Measurements from ENCODE around the gene SGSM1.

The SGSM1 gene, protein sequence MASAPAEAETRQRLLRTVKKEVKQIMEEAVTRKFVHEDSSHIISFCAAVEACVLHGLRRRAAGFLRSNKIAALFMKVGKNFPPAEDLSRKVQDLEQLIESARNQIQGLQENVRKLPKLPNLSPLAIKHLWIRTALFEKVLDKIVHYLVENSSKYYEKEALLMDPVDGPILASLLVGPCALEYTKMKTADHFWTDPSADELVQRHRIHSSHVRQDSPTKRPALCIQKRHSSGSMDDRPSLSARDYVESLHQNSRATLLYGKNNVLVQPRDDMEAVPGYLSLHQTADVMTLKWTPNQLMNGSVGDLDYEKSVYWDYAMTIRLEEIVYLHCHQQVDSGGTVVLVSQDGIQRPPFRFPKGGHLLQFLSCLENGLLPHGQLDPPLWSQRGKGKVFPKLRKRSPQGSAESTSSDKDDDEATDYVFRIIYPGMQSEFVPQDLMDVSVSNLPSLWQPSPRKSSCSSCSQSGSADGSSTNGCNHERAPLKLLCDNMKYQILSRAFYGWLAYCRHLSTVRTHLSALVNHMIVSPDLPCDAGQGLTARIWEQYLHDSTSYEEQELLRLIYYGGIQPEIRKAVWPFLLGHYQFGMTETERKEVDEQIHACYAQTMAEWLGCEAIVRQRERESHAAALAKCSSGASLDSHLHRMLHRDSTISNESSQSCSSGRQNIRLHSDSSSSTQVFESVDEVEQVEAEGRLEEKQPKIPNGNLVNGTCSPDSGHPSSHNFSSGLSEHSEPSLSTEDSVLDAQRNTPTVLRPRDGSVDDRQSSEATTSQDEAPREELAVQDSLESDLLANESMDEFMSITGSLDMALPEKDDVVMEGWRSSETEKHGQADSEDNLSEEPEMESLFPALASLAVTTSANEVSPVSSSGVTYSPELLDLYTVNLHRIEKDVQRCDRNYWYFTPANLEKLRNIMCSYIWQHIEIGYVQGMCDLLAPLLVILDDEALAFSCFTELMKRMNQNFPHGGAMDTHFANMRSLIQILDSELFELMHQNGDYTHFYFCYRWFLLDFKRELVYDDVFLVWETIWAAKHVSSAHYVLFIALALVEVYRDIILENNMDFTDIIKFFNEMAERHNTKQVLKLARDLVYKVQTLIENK

DNA sequence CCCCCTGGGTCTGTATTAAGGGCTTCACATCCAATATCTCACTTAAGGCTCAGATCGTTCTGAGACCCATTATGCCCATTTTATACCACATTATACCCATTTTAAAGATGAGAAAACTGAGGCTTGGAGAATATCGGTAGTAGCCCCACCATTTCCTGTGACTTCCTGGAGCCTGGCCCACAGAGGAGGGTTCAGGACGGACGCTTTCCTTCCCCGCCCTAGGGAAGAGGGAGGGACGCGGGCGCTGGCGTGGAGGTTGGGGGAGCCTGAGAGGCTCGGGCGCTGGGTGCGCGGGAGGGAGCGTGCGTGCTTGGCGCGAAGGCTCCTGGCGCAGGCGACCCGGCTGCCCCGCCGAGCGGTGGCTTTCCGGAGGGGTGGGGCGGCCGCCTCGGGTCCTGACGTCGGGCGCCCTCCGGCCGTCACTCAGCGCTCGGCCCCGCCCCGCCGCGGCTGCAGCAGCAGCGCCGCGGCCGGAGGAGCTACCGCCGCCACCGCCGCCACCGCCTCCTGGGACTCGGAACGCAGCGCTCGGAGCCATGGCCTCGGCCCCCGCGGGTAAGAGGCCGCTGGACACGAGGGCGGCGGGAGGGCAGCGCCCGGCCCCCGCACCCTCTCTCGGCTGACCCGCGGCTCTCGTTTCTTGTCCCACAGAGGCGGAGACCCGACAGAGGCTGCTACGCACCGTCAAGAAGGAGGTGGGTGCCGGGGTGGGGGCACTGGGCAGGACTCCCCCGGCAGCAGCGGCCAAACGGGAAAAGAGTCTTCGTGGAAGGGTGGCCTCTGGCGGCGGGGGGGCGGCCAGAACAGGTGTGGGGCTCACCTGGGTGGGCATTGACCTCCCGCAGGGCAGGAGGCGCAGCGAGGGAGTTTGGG, at the start of gene SGSM1:
SGSM1 (plus strand) TSS at position 422 of the 873 bp plus-strand sequence; CDS start at position 537, 115 bp downstream.
- Histone ChIP-seq H3K9me3 (ENCODE audit: control insufficient read depth, low read length) (no peaks in the 10 kb centered on the region), H3K4me1 (ENCODE audit: control insufficient read depth, insufficient read depth, low read length) (peaks cover 3% of the 10 kb centered on the region), H3K4me3 (ENCODE audit: low read length) (peak within 1 kb of the TSS; percentile 82), H3K36me3 (ENCODE audit: control insufficient read depth, insufficient read depth, low read length, severe bottlenecking) (no peaks in the 10 kb centered on the region), H3K27me3 (replicated peaks; ENCODE audit: control insufficient read depth, insufficient read depth, low read length) (peaks cover 4% of the 10 kb centered on the region), H3K9ac (ENCODE audit: low read length) (peak within 1 kb of the TSS; percentile 34)
- peak; percentile 59 for DNase-seq (ENCODE audit: low read depth)

DNA sequence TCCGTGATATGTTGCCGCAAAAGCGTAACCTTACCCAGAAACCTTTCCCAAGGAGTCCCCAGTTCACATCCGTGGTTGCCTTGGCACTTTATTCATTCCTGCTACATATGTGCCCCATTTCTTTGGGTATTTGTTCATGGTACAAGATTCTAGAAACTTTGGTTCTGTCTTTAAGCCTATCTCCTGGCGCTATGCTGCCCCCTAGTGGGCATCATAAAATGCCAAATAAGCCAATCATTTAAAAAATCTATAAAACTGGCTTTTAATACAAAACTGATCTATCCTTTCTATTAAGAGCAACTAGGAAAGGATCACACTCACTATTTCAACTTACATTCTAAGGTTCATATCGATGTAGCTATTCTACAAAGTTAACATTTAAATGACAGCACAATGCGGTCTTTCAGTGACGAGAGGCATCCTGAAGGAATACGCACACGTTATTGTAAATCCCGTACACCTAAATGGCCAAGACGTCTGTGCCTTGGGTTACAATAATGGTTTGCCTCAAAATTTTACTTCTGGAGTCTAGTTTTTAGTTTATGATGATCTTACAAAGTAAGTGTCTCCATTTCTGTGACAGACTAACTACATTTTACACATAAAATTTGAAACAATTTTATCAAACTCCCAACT, 47.7 kb upstream of the SGSM1 start:
- Histone ChIP-seq H3K9me3 (ENCODE audit: control insufficient read depth, low read length) (no peaks in the 10 kb centered on the region), H3K27me3 (replicated peaks; ENCODE audit: control insufficient read depth, insufficient read depth, low read length) (peaks cover 64% of the 10 kb centered on the region), H3K36me3 (ENCODE audit: control insufficient read depth, insufficient read depth, low read length, severe bottlenecking) (no peaks in the 10 kb centered on the region), H3K4me1 (ENCODE audit: control insufficient read depth, insufficient read depth, low read length) (no peaks in the 10 kb centered on the region), H3K9ac (ENCODE audit: low read length) (no peak overlapping the region), H3K4me3 (ENCODE audit: low read length) (no peak overlapping the region)
- DNase-seq (ENCODE audit: low read depth) = peak; percentile 88

DNA sequence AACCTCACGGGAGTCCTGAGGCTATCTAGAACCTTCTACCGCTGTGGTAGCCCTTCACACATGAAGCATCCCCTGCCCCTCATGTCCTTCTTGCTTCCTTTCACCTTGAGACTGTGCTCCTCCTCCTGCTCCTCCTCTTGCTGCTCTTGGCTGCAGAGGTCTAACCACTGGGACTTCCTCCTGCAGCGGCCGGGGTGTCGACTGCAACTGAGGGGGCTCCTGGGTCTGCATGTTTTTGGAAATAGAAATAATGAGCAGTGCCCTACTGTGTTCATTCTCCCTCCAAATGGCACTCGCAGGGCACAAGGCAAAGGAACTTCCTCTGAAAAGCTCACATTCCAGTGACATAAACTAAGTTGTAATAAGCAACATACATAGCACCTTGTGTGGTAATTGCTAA, 46.2 kb upstream of the SGSM1 start:
- no peak overlapping the region for H3K9ac ChIP-seq (ENCODE audit: low read length)

DNA sequence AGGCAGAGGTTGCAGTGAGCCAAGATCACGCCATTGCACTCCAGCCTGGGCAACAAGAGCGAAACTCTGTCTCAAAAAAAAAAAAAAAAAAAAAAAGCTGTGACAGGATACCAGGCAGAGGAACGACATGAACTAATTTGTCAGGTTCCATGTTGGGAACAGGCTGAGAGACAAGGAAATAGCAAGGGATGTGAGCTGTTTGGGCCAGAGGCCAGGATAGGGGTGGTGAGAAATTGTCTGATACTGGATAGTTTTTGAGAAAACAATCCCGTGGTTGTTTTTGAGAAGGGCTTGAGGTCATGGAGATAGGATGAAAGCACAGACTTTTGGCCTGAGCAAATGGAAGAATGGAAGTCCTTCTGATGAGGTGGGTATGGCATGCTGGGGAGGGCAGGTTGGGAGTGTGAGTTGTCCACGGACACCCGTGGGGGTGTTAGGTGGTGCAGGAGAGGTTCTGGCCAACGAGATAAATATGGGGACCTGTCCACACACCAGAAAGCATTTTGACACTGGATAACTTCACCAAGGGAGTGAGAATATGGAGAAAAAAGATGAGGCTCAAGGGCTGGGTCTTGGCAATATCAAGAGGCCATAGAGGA, 45.2 kb upstream of the SGSM1 start:
- no peak for DNase-seq (ENCODE audit: low read depth)
- H3K36me3 ChIP-seq (ENCODE audit: control insufficient read depth, insufficient read depth, low read length, severe bottlenecking) = no peaks in the 10 kb centered on the region
- no peak overlapping the region for H3K9ac ChIP-seq (ENCODE audit: low read length)
- H3K9me3 ChIP-seq (ENCODE audit: control insufficient read depth, low read length) = no peaks in the 10 kb centered on the region
- H3K4me3 ChIP-seq (ENCODE audit: low read length) = no peak overlapping the region
- peaks cover 50% of the 10 kb centered on the region for H3K27me3 ChIP-seq (replicated peaks; ENCODE audit: control insufficient read depth, insufficient read depth, low read length)
- no peaks in the 10 kb centered on the region for H3K4me1 ChIP-seq (ENCODE audit: control insufficient read depth, insufficient read depth, low read length)

More for the DNA sequence above, 46.2 kb upstream of the SGSM1 start:
- no peaks in the 10 kb centered on the region for H3K9me3 ChIP-seq (ENCODE audit: control insufficient read depth, low read length)
- no peaks in the 10 kb centered on the region for H3K4me1 ChIP-seq (ENCODE audit: control insufficient read depth, insufficient read depth, low read length)
- no peak overlapping the region for H3K4me3 ChIP-seq (ENCODE audit: low read length)
- H3K36me3 ChIP-seq (ENCODE audit: control insufficient read depth, insufficient read depth, low read length, severe bottlenecking) = no peaks in the 10 kb centered on the region
- H3K27me3 ChIP-seq (replicated peaks; ENCODE audit: control insufficient read depth, insufficient read depth, low read length) = peaks cover 59% of the 10 kb centered on the region
- no peak for DNase-seq (ENCODE audit: low read depth)

DNA sequence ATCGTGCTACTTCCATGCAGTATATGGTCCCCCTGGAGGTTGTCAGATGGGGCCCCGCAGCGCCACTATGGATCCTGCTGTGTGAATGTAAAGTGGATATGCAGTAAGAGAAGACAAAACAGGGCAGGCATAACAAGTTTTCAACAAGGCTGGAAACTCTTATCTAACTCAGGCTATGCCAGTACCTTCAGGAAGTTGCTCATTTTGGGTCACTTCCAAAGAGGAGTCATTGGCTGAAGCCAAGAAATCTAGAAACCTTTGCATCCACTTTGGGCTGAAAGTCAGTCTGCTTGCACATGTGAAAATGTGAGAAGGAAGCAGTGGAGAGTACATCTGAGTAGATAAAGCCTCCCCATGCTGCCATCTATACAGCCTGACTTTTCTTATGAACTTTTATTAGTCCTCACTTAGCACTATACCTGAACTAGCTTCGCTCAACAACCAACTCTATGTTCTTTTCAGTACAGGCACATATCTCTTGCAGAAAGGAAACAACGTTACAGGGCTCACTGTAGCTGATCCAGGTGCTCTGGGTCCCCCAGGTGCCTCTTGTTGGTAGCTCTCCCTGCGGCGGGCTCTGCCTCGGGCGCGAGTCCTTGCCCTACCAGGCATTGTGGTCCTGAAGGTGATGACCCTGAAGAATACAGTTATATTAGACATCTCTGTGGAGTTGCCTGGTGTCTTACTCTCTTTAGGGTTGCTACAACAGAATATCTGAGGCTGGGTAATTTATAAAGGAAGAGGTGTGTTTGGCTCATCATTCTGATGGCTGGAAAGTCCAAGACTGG, 43.9 kb upstream of the SGSM1 start:
- Histone ChIP-seq H3K9me3 (ENCODE audit: control insufficient read depth, low read length) (no peaks in the 10 kb centered on the region), H3K36me3 (ENCODE audit: control insufficient read depth, insufficient read depth, low read length, severe bottlenecking) (no peaks in the 10 kb centered on the region), H3K9ac (ENCODE audit: low read length) (no peak overlapping the region), H3K4me3 (ENCODE audit: low read length) (no peak overlapping the region), H3K27me3 (replicated peaks; ENCODE audit: control insufficient read depth, insufficient read depth, low read length) (peaks cover 50% of the 10 kb centered on the region), H3K4me1 (ENCODE audit: control insufficient read depth, insufficient read depth, low read length) (no peaks in the 10 kb centered on the region)
- no peak for DNase-seq (ENCODE audit: low read depth)

DNA sequence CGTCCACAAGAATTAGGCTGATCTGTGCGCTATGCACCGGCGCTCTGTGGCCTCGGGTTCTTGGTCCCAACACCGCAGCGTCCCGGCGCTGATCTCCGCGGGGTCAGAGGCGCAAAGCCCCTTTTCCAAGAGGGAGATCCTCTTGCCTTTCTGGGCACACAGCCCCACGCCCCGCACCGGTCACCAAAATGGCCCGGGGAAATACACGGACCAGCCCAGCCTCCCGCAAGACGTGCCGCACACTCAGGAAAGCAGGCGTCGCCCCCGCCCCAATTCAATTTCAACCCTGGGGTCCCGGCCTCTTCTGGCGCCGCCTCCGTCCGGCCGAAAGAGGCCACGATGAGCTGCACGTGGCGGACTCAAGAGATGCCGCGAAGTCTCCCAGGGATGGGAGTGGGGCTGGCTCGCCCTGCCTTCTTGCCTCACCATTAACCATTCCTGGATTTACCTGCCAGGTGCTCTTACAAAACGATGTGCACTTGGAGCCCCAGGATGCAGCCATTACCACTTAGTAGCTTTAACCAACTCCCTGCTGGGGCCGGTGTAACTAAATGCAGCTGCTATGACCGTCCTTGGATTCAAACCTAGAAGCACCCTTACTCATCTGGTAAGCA, 42.0 kb upstream of the SGSM1 start:
- Histone ChIP-seq H3K36me3 (ENCODE audit: control insufficient read depth, insufficient read depth, low read length, severe bottlenecking) (no peaks in the 10 kb centered on the region), H3K4me3 (ENCODE audit: low read length) (no peak overlapping the region), H3K9ac (ENCODE audit: low read length) (no peak overlapping the region), H3K4me1 (ENCODE audit: control insufficient read depth, insufficient read depth, low read length) (no peaks in the 10 kb centered on the region), H3K27me3 (replicated peaks; ENCODE audit: control insufficient read depth, insufficient read depth, low read length) (peaks cover 50% of the 10 kb centered on the region), H3K9me3 (ENCODE audit: control insufficient read depth, low read length) (no peaks in the 10 kb centered on the region)
- DNase-seq (ENCODE audit: low read depth) = no peak

DNA sequence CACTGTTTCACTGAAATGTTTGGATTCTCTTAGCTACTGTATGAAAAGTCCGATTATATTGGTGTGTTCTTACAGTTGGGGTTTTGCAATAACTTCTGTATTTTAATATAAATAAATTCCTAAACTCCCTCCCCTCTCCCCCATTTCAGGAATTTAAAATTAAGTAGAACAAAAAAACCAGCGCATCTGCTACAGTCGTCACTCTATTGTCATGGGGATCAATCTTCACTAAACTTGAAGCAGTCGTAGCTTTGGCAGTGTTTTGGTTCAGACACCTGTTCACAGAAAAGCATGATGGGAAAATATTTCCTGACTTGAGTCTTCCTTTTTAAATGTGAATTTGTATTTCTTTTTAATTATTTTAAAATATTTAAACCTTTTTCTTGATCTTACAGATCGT, 40.8 kb upstream of the SGSM1 start:
- DNase-seq (ENCODE audit: low read depth) = no peak
- peaks cover 42% of the 10 kb centered on the region for H3K27me3 ChIP-seq (replicated peaks; ENCODE audit: control insufficient read depth, insufficient read depth, low read length)
- H3K9ac ChIP-seq (ENCODE audit: low read length) = no peak overlapping the region
- no peak overlapping the region for H3K4me3 ChIP-seq (ENCODE audit: low read length)
- no peaks in the 10 kb centered on the region for H3K4me1 ChIP-seq (ENCODE audit: control insufficient read depth, insufficient read depth, low read length)
- H3K9me3 ChIP-seq (ENCODE audit: control insufficient read depth, low read length) = no peaks in the 10 kb centered on the region
- no peaks in the 10 kb centered on the region for H3K36me3 ChIP-seq (ENCODE audit: control insufficient read depth, insufficient read depth, low read length, severe bottlenecking)

DNA sequence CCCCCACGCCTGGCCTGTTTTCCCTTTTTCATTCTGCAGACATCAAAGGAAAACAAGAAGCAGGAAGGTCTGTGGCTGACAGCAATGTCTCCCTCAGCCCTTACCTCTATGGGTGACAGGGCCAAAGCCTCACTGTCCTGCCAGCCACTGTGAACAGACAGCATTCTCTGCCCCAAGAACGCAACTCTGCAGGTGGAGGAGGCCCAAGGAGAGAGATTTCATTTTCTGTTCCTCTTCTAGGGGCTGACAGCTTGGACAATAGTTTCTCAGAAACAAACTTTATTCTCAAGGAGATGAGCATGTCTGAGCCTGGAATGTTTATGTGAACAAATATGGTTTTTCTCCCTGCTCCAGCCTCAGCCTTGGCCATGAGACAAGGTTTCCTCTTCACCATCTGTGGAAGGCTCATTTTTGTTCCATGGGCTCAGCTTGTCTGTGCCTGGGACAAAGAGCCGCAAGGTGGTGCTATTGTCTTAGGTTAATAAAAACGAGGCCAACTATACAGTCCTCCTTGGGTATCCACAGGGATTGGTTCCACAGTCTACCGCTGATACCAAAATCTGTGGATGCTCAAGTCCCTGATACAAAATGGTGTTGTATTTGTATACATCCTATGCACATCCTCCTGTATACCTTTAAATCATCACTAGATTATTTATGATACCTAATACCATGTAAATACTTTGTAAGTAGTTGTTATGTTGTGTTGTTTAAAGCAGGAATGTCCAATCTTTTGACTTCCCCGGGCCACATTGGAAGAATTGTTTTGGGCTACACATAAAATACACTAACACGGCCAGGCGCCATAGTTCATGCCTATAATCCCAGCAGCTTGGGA, 37.3 kb upstream of the SGSM1 start:
- H3K9me3 ChIP-seq (ENCODE audit: control insufficient read depth, low read length) = no peaks in the 10 kb centered on the region
- no peak overlapping the region for H3K9ac ChIP-seq (ENCODE audit: low read length)
- no peaks in the 10 kb centered on the region for H3K36me3 ChIP-seq (ENCODE audit: control insufficient read depth, insufficient read depth, low read length, severe bottlenecking)
- H3K4me1 ChIP-seq (ENCODE audit: control insufficient read depth, insufficient read depth, low read length) = no peaks in the 10 kb centered on the region
- peaks cover 27% of the 10 kb centered on the region for H3K27me3 ChIP-seq (replicated peaks; ENCODE audit: control insufficient read depth, insufficient read depth, low read length)
- peak; percentile 85 for DNase-seq (ENCODE audit: low read depth)
- H3K4me3 ChIP-seq (ENCODE audit: low read length) = no peak overlapping the region

Data from adipocyte (in vitro differentiated cells).